GM21529 (cell line): Measurements from ENCODE around the gene SYT3.

Source experiments
- ATAC-seq: cut with Tn5 transposase; IDR thresholded peaks from one replicate; pipeline ENCODE4 v1.9.1; 2021; ENCODE audit not compliant: unreplicated experiment

The SYT3 gene

GRCh38 chr19:50661766-50662650 lies 22.3 kb upstream of the SYT3 start:
- no peak for ATAC-seq

GRCh38 chr19:50661023-50661422 lies 21.3 kb upstream of the SYT3 start:
- no peak for ATAC-seq

- no peak for ATAC-seq
Measured at GRCh38 chr19:50660088-50660366, 20.3 kb upstream of the SYT3 start.

GRCh38 chr19:50659318-50660087 lies 19.8 kb upstream of the SYT3 start:
- no peak for ATAC-seq

- no peak for ATAC-seq
Measured at GRCh38 chr19:50658441-50659317, 19.0 kb upstream of the SYT3 start.

GRCh38 chr19:50657712-50658440 lies 18.2 kb upstream of the SYT3 start:
- ATAC-seq, result no peak

GRCh38 chr19:50657222-50657669 lies 17.6 kb upstream of the SYT3 start:
- ATAC-seq, result no peak

- no peak for ATAC-seq
Measured at GRCh38 chr19:50654882-50655281, 15.2 kb upstream of the SYT3 start.

GRCh38 chr19:50652722-50653121 lies 13.0 kb upstream of the SYT3 start:
- no peak for ATAC-seq

- no peak for ATAC-seq
Measured at GRCh38 chr19:50651174-50651573, 11.5 kb upstream of the SYT3 start.

- ATAC-seq, result no peak
Measured at GRCh38 chr19:50649433-50650391, 10.0 kb upstream of the SYT3 start, which contains the start of gene C19orf81. C19orf81 (plus strand) TSS chr19:50649445; CDS start chr19:50649445, 0 bp downstream.

GRCh38 chr19:50648659-50649058 lies 9.0 kb upstream of the SYT3 start:
- no peak for ATAC-seq

GRCh38 chr19:50647879-50648615 lies 8.4 kb upstream of the SYT3 start:
- no peak for ATAC-seq

- no peak for ATAC-seq
Measured at GRCh38 chr19:50646074-50646807, 6.6 kb upstream of the SYT3 start.

GRCh38 chr19:50645107-50645506 lies 5.4 kb upstream of the SYT3 start:
- ATAC-seq, result no peak

GRCh38 chr19:50644315-50644915 lies 4.7 kb upstream of the SYT3 start:
- ATAC-seq, result no peak

GRCh38 chr19:50640368-50640767 lies 687 bp upstream of the SYT3 start:
- ATAC-seq, result no peak

- ATAC-seq, result no peak
Measured at GRCh38 chr19:50638600-50638999, 1.1 kb downstream of the SYT3 start.
